ENCODE measurements around the gene FCRL6. TPM values are rescaled to one million over a fixed set of nuclear protein-coding genes. Genes with fewer than 3 reads are reported as not detected.

The FCRL6 gene
- total and polyA plus RNA-seq, 12 donors, result 0.12 to 3.0 (median 0.87) TPM; not detected in 9

- intact Hi-C loops (cut with DNase I), result no loop called here
- DNase-seq (no peak), ATAC-seq (no peak)
- Histone ChIP-seq H3K9me3 (no peaks in the 10 kb centered on the region), H3K27ac (no peak overlapping the region), H3K36me3 (peaks cover 0 to 59% (median 0%) of the 10 kb centered on the region in 9 donors), H3K27me3 (no peaks in the 10 kb centered on the region), H3K4me3 (no peak overlapping the region), H3K4me1 (peaks cover 0 to 34% (median 0%) of the 10 kb centered on the region in 9 donors)
- WGBS, 2 donors, result 97 to 100% methylated on average over 2 of the region's 2 CpGs
- TF ChIP-seq CTCF (IDR thresholded peaks at IDR 0.05), result no peak
Observed at GRCh38 chr1:159832309-159832708, 30.1 kb downstream of the FCRL6 start.

GRCh38 chr1:159835356-159835755 is 33.2 kb downstream of the FCRL6 start:
- peak in 2 of 8 donors; percentile 28 to 33 for ATAC-seq
- no peaks in the 10 kb centered on the region for H3K9me3 ChIP-seq
- no peak for TF ChIP-seq CTCF (IDR thresholded peaks at IDR 0.05)
- peaks cover 0 to 5% (median 0%) of the 10 kb centered on the region in 9 donors for H3K4me1 ChIP-seq
- H3K27ac ChIP-seq, result no peak overlapping the region
- H3K27me3 ChIP-seq, result no peaks in the 10 kb centered on the region
- intact Hi-C loops (cut with DNase I), result loop anchor here in 1 of 10 donors (5.0 kb wide), 2 partner anchors 38 to 102 kb away; no protein-coding TSS in a partner anchor
- 41 to 53% methylated on average over 3 of the region's 3 CpGs for WGBS, 2 donors
- peaks cover 0 to 57% (median 0%) of the 10 kb centered on the region in 9 donors for H3K36me3 ChIP-seq
- no peak for DNase-seq
- no peak overlapping the region for H3K4me3 ChIP-seq

- no peak for DNase-seq
Observed at GRCh38 chr1:159835862-159836525, 33.8 kb downstream of the FCRL6 start.

GRCh38 chr1:159838715-159839114 is 36.6 kb downstream of the FCRL6 start:
- no peak for ATAC-seq
- DNase-seq, result no peak
- Histone ChIP-seq H3K4me3 (no peak overlapping the region), H3K4me1 (no peaks in the 10 kb centered on the region), H3K27me3 (no peaks in the 10 kb centered on the region), H3K9me3 (no peaks in the 10 kb centered on the region), H3K36me3 (peaks cover 0 to 35% (median 0%) of the 10 kb centered on the region in 9 donors), H3K27ac (no peak overlapping the region)
- 92 to 97% methylated on average over 1 of the region's 1 CpG for WGBS, 2 donors
- no peak for TF ChIP-seq CTCF (IDR thresholded peaks at IDR 0.05)
- intact Hi-C loops (cut with DNase I), result loop anchor here in 2 of 10 donors (2.0 to 5.0 kb wide), 3 partner anchors 20 to 99 kb away; no protein-coding TSS in a partner anchor

More at GRCh38 chr1:159835862-159836525, 33.8 kb downstream of the FCRL6 start:
- TF ChIP-seq CTCF (IDR thresholded peaks at IDR 0.05), result peak in 7 of 9 donors; percentile 18 to 52 (median 28)
- H3K4me3 ChIP-seq, result no peak overlapping the region
- intact Hi-C loops (cut with DNase I), result loop anchor here in 1 of 10 donors (5.0 kb wide), 2 partner anchors 39 to 101 kb away; no protein-coding TSS in a partner anchor
- 79 to 87% methylated on average over 8 of the region's 8 CpGs for WGBS, 2 donors
- H3K27me3 ChIP-seq, result no peaks in the 10 kb centered on the region
- H3K27ac ChIP-seq, result no peak overlapping the region
- no peaks in the 10 kb centered on the region for H3K4me1 ChIP-seq
- peaks cover 0 to 51% (median 0%) of the 10 kb centered on the region in 9 donors for H3K36me3 ChIP-seq
- no peaks in the 10 kb centered on the region for H3K9me3 ChIP-seq
- ATAC-seq, result peak in 1 of 8 donors; percentile 44

Measured in heart right ventricle (tissue), 16 donors.